HG03521 (cell line): ENCODE data around the gene ARSD.
"Not testable (repeated sequence)": the region's sequence is repeated elsewhere in the genome, so short reads cannot be mapped to it uniquely, and the experiment has no call there.

Experiments
- ATAC-seq: cut with Tn5 transposase; IDR thresholded peaks from one replicate; pipeline ENCODE4 v1.9.1; 2021; ENCODE audit warnings: mild to moderate bottlenecking, moderate library complexity; ENCODE audit not compliant: unreplicated experiment

ARSD gene

DNA sequence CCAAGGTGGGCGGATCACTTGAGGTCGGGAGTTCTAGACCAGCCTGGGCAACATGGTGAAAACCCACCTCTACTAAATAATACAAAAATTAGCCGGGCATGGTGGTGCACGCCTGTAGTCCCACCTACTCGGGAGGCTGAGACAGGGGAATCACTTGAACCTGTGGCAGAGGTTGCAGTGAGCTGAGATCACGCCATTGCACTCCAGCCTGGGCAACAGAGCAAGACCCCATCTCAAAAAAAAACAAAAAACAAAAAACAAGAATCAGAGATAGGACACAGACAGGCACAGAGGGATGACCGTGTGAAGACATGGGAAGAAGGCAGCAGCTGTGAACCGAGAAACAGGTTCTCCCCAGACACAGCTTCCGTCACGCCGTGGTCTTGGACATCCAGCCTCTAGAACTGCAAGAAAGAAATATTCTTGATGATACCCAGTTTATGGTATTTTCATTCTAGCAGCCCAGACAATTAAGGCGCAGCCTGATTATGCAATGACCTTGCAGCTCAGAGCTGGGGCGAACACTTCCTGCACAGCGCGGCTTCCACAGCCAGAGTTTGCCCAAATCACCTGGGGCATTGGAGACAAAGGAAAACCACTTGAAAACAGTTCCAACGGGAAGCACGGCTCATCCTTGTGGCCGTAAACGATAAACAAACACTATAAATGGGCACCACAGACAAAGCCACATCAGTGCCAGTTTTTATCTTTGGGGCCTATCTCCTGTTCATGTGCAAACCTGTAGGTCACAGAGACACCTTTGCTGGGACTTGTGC lies 4.2 kb upstream of the ARSD start:
- no peak for ATAC-seq

- ATAC-seq, result no peak
These were observed 2.5 kb upstream of the ARSD start for GRCh38 chrX:2931612-2932011.

- ATAC-seq, result no peak
These were observed 2.0 kb upstream of the ARSD start for GRCh38 chrX:2931155-2931554.

DNA sequence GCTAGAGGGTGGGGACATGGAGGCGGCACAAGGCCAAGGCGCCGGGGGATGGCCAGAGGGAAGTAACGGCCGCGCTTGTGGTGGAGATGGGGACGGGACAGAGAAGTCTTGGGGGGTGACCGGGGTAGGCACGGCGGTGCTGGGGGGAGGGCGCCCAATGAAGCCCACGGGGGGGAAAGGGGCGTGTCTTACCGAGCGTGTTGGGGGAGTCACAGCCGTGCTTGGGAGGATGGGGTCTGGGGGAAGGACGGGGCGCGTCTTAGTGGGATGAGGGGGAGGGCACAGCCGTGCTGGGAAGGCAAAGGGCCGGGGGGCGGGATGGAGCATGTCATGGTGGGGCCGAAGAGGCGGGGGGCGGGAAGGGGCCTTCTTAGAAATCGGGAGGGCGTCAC lies 952 bp downstream of the ARSD start:
- no peak for ATAC-seq

DNA sequence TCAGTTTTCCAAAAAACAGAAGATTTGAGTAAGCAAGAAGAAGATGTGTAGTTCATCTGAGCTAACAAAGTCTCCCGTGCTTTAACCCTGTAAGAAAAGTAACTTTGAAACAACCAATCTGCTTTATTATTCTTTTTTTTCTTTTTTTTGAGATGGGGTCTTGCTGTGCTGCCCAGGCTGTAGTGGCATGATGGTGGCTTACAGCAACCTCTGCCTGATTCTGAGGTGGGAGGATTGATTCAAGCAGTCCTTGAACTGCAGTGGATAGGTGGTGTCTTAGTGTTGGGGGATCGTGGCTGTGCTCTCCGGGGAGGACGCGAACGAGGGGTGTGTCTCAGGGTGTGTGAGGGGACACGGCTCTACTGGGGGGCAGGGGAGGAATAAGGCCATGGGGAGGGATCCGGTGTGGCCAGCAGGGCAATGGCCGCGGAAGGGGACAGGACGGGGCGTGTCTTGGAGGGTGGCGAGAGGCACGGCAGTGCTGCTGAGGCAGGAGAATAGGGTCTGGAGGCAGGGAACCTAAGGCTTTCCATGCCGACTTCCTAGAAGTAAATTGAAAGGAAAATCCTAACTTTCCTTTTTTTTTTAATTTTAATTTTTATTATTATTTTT lies 2.4 kb downstream of the ARSD start:
- no peak for ATAC-seq

DNA sequence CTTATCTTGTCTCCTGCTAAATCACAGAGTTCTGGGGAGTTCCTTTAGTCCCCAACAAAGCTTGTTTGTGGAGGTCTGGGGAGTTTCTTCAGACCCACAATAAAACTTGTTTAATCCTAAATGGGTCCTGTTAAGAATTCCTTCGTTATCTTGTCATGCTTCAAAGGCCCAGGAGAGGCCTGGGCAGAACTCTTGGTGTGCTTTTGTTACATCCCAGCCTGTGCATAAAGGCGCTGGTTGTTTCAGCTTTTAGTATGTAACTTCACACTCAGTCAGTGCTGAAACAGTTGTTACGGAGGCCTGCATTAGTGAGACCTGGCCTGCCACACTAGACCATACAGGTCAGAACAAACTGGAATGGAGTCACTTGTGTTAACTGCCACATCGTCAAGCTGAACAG lies 2.9 kb downstream of the ARSD start:
- ATAC-seq, result not testable (repeated sequence)

DNA sequence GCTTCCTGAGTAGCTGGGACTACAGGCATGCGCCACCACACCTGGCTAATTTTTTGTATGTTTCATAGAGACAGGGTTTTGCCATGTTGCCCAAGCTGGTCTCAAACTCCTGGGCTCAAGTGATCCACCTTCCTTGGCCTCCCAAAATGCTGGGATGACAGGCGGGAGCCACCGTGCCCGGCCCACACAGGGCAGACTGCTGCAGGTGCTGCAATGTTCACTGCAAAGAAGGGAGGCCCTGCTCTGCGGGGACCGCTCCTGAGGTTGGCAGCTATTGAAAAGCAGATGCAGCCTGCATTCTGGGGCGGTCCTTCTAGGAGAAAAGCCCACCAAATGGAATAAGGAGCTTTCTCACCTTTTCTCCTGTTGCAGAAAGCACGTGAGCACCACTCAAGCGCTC lies 5.0 kb downstream of the ARSD start:
- no peak for ATAC-seq

GRCh38 chrX:2921750-2922149 lies 7.4 kb downstream of the ARSD start:
- ATAC-seq, result no peak

- ATAC-seq, result no peak
These were observed 7.9 kb downstream of the ARSD start for GRCh38 chrX:2921193-2921592.

DNA sequence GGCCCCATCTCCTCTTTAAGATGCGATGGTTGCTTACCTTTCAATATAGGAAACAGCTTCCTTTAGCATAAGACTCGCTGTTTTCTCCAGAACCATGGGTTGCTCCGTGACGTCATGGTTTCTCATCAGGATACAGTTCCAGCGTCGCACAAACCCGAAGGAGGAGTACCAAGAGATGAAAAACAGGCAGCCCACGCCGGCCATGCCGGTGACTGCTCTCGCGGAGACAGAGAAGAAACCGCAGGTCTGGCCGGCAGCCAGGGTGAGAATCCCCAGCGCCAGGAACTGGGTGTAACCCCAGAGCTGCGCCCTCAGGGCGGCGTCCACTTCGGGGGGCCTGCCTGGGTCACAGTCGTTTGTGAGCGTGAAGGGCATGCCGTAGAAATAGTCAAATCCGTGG lies 11.4 kb downstream of the ARSD start:
- no peak for ATAC-seq

DNA sequence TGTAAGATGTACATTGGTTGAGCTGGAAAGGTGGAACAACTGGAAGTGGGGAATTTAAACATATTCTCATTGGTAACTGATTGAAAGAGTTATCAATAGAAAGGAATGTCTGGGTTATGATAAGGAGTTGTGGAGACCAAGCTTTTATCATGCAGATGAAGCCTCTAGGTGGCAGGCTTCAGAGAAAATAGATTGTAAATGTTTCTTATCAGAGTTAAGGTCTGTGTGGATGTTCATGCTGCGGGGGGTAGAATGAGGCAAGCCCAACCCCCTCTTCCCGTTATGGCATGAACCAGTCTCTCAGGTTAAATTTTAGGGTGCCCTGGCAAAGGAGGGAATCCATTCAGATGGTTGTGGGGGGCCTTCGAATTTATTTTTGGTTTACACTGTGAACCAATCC lies 16.0 kb downstream of the ARSD start:
- ATAC-seq, result no peak

GRCh38 chrX:2910109-2910508 lies 19.0 kb downstream of the ARSD start:
- ATAC-seq, result no peak

DNA sequence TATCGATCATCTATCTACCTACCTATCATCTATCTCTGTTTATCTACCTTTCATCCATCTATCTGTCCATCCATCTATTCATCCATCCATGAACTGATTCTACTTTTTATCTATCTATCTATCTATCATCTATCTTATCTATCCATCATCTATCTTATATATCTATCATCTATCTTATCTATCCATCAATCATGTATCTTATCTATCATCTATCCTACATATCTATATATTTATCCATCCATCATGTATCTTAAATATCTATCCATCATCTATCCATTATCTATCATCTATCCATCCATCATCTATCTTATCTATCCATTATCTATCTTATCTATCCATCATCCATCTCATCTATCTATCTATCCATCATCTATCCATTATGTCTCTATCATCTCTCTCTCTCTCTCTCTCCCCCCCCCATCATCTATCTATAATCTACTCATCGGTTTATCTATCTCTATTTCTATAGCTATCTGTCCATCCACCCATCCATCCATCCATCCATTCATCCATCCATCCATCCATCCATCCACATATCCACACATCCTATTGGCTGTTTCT lies 20.9 kb downstream of the ARSD start:
- no peak for ATAC-seq

DNA sequence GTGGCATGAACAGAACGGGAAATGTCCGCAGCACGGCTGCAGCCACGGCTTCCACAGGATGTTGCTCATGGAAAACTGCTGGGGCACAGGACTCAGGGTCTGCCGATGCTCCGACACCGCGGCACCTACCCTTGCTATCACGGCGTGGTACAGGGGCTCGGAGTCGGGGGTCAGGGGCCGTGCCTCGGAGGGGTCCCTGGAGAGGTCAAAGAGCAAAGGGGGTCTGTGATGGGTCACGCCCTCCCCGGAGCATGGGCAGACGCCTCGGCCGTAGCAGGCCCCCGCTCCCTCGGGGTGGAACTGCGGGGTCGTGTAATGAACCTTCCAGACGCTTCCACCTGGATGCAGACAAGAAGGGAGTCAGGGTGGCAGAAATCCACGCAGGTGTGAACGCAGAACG lies 21.8 kb downstream of the ARSD start:
- no peak for ATAC-seq

GRCh38 chrX:2903366-2903765 lies 25.8 kb downstream of the ARSD start:
- no peak for ATAC-seq

DNA sequence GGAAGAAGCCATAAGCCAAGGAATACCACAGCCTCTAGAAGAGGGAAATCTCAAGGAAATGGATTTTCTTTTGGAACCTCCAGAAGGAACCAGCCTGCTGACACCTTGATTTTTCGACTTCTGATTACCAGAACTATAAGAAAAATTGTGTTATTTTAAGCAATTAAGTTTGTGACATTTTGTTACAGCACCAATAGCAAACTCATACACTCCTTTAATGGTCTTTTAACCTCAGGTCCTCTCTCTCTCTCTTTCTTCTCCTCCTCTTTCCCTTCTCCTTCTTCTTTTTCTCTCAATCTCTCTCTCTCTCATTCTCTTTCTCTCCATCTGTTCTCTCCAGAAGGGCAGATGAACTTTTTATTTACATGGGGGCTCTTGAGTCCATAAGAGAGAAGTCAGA lies 26.3 kb downstream of the ARSD start:
- no peak for ATAC-seq

DNA sequence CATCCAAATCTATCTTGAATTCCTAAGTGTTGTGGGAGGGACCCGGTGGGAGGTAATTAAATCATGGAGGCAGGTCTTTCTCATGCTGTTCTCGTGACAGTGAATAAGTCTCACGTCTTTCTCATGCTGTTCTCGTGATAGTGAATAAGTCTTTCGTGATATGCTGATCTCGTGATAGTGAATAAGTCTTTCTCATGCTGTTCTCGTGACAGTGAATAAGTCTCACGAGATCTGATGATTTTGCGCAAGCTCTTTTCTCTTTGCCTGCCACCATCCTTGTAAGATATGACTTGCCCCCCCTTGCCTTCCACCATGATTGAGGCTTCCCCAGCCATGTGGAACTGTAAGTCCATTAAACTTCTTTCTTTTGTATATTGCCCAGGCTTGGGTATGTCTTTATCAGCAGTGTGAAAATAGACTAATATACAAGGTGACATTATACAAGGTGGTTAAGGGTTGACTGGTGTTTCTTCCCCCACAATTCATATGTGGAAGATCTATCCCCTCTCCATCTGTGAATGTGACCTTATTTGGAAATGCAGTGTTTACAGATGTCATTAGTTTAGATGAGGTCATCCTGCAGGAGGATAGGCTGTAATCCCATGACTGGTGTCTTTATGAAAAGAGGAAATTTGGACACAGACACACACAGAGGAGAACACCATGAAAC lies 27.6 kb downstream of the ARSD start:
- no peak for ATAC-seq

- no peak for ATAC-seq
These were observed 30.2 kb downstream of the ARSD start for GRCh38 chrX:2898846-2899512.

DNA sequence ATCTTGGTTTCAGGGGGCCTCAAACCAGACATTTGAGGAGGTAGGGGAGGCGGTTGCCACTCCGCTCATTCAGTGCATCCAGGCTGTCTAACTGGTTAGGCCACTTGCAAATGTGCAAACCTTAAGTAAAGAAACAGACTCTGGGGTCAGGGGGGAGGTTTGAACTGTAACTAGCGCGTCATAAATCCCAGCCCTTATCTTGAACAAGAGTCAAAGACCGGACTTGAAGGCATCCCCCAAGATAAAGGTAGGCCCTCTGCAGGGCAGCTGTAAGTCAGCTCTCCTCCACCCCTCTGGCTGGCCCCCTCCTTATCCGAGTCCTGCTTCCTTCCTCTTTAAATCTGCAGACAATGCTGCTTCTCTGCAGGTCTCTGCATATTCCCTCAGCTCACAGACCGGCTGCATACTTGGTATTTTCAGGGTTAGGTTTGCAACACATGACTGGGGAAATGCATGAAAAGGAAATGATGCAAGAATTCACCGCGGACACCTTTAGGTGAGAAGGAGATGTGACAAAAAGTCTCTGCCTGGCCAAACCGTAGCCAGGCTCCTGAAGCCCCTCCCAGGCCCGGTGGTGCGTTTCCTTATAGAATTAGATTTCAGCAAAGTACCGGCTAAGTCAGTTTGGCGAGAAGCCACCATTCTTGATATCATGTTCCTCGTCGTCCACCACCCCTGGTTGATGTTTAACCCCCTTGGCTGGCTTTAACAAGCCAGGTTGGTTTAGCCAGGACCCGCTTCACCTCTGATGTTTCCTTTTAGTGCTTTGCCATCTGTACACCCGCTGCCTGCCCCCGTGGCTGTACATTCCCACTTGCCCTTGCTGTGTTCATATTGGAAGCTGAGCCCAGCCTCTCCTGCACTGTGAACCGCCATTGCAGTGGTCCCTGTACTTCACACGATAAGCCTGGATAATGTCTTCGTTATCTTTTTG lies 31.2 kb downstream of the ARSD start:
- ATAC-seq, result not testable (repeated sequence)

DNA sequence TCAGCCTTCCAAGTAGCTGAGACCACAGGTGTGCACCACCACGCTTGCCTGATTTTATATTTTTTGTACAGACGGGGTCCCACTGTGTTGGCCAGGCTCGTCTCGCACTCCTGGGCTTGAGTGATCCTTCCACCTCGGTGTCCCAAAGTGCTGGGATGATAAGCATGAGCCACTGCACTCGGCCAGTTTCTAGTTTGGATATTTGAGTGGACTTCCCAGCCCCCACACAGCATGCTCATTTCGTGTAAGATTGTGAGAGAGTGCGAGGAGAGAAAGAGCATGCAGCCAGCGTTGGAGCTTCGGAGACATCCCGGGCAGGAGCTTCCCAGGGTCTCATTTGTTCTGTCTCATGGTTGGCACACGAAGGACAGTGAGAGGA lies 31.8 kb downstream of the ARSD start:
- ATAC-seq, result no peak
